GM10248 (cell line): ENCODE data around the gene ALMS1.
"Not testable (repeated sequence)": the region's sequence is repeated elsewhere in the genome, so short reads cannot be mapped to it uniquely, and the experiment has no call there.

ENCODE experiments used
- CTCF ChIA-PET: fragments of 300-600 bp; sonication (Branson Sonifier 250); formaldehyde crosslinking; extraction: SDS; loops from one replicate; lab custom pipeline; 2021; ENCODE audit warnings: antibody characterized with exemption; lab: Yijun Ruan, JAX
- POLR2A ChIA-PET: fragments of 350-650 bp; sonication (Branson Sonifier 250); formaldehyde crosslinking; extraction: SDS; loops from one replicate; lab custom pipeline; 2020; ENCODE audit warnings: antibody characterized with exemption; lab: Yijun Ruan, JAX
- DNase-seq: peaks from one replicate; pipeline ENCODE4 v3.0.0; 2012; ENCODE audit errors: extremely low spot score
- TF ChIP-seq, protein P1 (sequence below): IDR thresholded peaks from 2 replicates; pipeline ENCODE4 v1.5.1; 2012; ENCODE audit warnings: mild to moderate bottlenecking, low read depth; ENCODE audit errors: extremely low read depth, missing control alignments, control extremely low read depth

Gene ALMS1

DNA sequence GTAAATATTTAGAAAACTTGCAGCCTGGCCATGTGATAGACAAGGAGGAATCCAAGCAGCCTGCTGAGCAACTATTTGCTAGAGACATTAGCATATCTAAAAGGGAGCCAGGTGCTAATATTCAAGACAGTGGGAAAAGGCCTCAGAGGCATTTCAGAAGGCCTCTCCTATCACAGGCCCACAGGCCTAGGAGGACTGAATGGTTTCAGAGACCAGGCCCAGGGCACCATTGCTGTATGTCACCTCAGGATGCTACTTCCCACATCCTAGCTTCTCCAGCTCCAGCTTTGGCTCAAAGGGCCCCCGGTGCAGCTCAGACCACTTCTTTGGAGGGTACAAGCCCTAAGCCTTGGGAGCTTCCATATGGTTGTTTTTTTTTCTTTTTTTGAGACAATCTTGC is 252.8 kb downstream of the ALMS1 start:
- ChIA-PET POLR2A (no interaction called here), CTCF (interaction anchor here (1.0 to 1.1 kb wide), 2 partner anchors 27 to 52 kb away, joined by 3 to 4 read pairs; no protein-coding TSS in a partner anchor)
- DNase-seq: no peak
- TF ChIP-seq, protein P1, sequence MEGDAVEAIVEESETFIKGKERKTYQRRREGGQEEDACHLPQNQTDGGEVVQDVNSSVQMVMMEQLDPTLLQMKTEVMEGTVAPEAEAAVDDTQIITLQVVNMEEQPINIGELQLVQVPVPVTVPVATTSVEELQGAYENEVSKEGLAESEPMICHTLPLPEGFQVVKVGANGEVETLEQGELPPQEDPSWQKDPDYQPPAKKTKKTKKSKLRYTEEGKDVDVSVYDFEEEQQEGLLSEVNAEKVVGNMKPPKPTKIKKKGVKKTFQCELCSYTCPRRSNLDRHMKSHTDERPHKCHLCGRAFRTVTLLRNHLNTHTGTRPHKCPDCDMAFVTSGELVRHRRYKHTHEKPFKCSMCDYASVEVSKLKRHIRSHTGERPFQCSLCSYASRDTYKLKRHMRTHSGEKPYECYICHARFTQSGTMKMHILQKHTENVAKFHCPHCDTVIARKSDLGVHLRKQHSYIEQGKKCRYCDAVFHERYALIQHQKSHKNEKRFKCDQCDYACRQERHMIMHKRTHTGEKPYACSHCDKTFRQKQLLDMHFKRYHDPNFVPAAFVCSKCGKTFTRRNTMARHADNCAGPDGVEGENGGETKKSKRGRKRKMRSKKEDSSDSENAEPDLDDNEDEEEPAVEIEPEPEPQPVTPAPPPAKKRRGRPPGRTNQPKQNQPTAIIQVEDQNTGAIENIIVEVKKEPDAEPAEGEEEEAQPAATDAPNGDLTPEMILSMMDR: no peak

DNA sequence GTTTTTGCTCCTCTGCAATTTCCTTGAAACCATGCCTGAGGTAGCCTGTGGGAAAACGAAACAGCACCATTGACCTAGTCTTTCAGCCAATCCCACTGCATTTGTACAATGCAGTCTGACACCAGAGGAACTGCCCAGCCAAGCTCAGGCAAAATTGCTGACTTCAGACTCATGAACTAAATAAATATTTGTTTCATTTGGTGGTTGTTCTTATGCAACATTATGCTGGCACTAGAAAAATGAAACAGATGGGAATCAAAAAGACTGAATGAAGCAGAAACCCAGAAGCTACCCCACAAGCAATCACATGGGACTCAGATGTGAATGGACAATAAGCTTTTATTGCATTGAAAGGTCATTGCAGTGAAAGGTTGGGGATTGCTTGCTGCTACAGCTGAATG is 254.9 kb downstream of the ALMS1 start:
- TF ChIP-seq, protein P1: no peak
- POLR2A ChIA-PET: no interaction called here
- CTCF ChIA-PET: no interaction called here
- no peak for DNase-seq

DNA sequence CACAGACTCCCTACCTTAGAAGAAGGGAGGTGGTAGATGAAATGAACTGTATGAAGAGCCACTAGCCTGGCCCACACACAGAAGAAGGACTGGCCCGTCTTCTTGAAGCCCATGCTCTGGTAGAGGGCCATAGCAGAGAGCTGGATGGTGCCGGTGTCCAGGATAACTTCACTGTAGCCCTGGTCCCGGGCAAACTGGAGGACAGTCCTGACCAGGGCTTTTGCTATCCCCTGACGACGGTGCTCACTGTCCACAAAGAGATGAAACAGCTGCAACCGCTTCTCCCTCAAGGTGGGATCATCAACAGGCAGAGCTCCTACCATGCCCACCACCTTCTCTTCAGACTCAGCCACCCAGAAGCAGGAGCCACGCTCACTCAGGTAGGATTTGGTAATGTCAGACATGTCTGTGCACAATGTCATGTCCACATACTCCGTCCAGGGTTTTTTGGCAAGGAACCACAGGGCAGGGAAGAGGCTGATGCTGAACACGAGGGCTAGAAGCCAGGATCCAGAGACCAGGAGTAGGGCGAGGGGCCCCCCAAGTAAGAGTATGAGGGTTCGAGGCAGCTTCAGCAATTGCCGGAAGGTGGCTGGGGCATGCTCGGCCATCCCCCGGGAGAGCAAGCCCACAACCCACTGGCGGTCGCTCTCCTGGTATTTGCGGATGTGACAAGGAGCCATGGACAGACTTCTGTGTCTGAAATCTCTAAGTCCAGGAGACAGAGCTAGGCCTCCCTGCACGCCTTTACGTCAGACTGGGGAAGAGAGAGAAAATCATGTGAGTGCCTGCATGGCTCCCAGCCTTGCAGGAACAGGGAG is 255.5 kb downstream of the ALMS1 start:
- DNase-seq: no peak
- ChIA-PET POLR2A (no interaction called here), CTCF (no interaction called here)
- TF ChIP-seq, protein P1: no peak

DNA sequence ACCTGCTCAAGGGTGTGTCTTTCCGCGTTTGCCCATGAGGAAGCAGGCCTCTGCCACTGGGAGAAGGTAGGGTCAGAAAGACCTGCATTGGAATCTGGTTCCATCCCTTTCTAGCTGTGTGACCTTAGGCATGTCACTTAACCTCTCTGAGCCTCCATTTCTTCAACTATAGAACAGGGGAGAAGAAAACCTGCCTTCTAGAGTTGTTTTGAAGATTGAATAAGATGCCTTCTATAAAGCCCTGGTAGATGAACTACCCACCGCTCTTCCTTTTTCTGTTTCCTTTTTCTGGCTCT is 256.1 kb downstream of the ALMS1 start:
- no peak for DNase-seq
- POLR2A ChIA-PET: no interaction called here
- CTCF ChIA-PET: no interaction called here
- TF ChIP-seq, protein P1: no peak

DNA sequence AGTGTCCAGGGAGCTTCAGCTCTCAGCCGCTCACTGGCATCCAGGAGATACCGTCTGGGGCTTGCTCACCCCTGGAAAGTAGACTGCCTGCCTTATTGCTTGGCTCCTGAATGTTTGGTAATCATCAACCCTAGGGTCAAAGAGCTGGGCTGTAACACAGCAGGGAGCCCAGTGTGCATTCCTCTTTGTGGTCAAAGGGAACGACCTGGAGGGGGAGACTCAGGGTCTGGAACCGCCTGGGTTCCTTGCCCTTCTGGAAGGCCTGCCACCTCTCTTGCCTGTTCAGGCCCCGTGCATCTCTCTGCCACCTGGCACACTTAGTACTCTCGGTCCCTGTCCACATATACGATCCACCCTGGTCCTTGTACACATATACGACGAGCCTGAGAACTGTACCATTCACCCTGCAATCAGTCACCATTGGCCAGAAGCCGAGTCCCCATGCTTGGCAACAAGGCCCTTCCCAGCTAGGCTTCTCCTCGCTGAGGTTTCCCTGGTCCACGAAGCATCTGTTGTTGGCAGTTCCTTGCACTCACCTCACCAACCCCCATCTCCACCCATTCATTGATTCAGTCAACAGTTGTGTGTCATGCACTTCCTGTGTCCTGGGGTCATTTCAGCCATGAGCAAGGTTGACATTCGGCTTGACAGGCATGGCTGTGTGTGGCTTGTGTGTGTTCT is 256.8 kb downstream of the ALMS1 start, which contains the start of gene NAT8:
TSS of gene NAT8 (minus strand) at position 85 of the 681 bp plus-strand sequence. CDS start 794 bp downstream, outside the sequence.
- ChIA-PET POLR2A (no interaction called here), CTCF (no interaction called here)
- DNase-seq: no peak
- TF ChIP-seq, protein P1: no peak

DNA sequence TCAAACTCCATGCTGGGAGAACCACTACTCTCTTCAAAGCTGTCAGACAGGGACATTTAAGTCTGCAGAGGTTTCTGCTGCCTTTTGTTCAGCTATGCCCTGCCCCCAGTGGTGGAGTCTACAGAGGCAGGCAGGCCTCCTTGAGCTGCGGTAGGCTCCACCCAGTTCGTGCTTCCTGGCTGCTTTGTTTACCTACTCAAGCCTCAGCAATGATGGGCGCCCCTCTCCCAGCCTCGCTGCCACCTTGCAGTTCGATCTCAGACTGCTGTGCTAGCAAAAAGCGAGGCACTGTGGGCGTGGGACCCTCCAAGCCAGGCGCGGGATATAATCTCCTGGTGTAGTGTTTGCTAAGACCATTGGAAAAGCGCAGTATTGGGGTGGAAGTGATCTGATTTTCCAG is 262.1 kb downstream of the ALMS1 start:
- CTCF ChIA-PET: interaction anchor here (1.1 kb wide), 1 partner anchor 13 kb away, joined by 3 read pairs; no protein-coding TSS in a partner anchor
- DNase-seq, POLR2A ChIA-PET: not testable (repeated sequence)

DNA sequence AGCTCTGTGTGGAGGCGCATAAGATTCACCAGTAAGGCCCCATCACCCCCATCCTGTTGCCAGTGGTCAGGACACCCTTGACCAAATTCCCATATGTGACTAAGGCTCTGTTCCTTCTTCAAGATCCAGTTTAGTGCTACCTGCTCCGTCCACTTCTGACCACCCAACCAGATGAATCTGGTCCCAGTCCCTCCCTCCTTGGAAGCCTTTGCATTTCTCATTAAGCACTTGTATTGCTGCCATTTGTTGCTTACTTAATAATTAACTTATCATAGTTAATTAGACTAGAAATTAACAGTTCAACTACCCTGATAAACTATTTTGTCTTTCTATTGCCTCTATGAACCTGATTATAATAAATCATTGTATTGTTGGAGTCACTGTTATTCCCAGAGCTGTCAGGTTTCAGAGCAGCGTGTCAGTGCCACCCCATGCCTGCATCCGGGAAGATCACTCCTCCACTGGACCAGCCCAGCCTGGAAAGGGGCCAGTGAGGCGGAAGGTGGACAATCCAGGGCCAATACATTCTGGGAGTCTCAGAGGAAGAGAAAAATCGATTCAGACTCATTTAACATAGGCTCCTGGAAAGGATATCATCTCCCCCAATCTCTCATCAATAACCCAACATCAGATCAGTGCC is 266.1 kb downstream of the ALMS1 start:
- no peak for DNase-seq
- POLR2A ChIA-PET: no interaction called here
- TF ChIP-seq, protein P1: no peak
- CTCF ChIA-PET: interaction anchor here (1.1 to 1.3 kb wide), 2 partner anchors 8 to 28 kb away, joined by 3 read pairs; no protein-coding TSS in a partner anchor
